ENCODE results near the gene ASCC1. TPM values are rescaled to one million over a fixed set of nuclear protein-coding genes. Genes with fewer than 3 reads are reported as not detected.
"Not testable (repeated sequence)": the region's sequence is repeated elsewhere in the genome, so short reads cannot be mapped to it uniquely, and the experiment has no call there.

Gene ASCC1
- total RNA-seq, 1 donor: 41.0 TPM

- DNase-seq (ENCODE audit: low read depth): no peak
- no peak overlapping the region for H3K4me3 ChIP-seq (ENCODE audit: low read depth, low read length)
- TF ChIP-seq CTCF (IDR thresholded peaks at IDR 0.05; ENCODE audit: insufficient read depth, low read depth, low read length): no peak
Measured at GRCh38 chr10:72220637-72221036, 4.6 kb upstream of the ASCC1 start.

GRCh38 chr10:72219235-72219814 is 3.2 kb upstream of the ASCC1 start:
- no peak for TF ChIP-seq CTCF (IDR thresholded peaks at IDR 0.05; ENCODE audit: insufficient read depth, low read depth, low read length)
- no peak overlapping the region for H3K4me3 ChIP-seq (ENCODE audit: low read depth, low read length)
- DNase-seq (ENCODE audit: low read depth): no peak

GRCh38 chr10:72218726-72219125 is 2.6 kb upstream of the ASCC1 start:
- no peak overlapping the region for H3K4me3 ChIP-seq (ENCODE audit: low read depth, low read length)
- DNase-seq (ENCODE audit: low read depth): no peak
- TF ChIP-seq CTCF (IDR thresholded peaks at IDR 0.05; ENCODE audit: insufficient read depth, low read depth, low read length): no peak

GRCh38 chr10:72218325-72218724 is 2.2 kb upstream of the ASCC1 start:
- TF ChIP-seq CTCF (IDR thresholded peaks at IDR 0.05; ENCODE audit: insufficient read depth, low read depth, low read length): no peak
- DNase-seq (ENCODE audit: low read depth): no peak

GRCh38 chr10:72211832-72212231 is 4.2 kb downstream of the ASCC1 start:
- H3K4me3 ChIP-seq (ENCODE audit: low read depth, low read length); DNase-seq (ENCODE audit: low read depth): not testable (repeated sequence)

More at GRCh38 chr10:72218325-72218724, 2.2 kb upstream of the ASCC1 start:
- no peak overlapping the region for H3K4me3 ChIP-seq (ENCODE audit: low read depth, low read length)

GRCh38 chr10:72211381-72211780 is 4.7 kb downstream of the ASCC1 start:
- DNase-seq (ENCODE audit: low read depth): peak; percentile 17
- not testable (repeated sequence) for H3K4me3 ChIP-seq (ENCODE audit: low read depth, low read length)

GRCh38 chr10:72208526-72208925 is 7.5 kb downstream of the ASCC1 start:
- DNase-seq (ENCODE audit: low read depth); H3K4me3 ChIP-seq (ENCODE audit: low read depth, low read length): not testable (repeated sequence)

GRCh38 chr10:72206511-72207229 is 9.4 kb downstream of the ASCC1 start:
- no peak overlapping the region for H3K4me3 ChIP-seq (ENCODE audit: low read depth, low read length)
- no peak for DNase-seq (ENCODE audit: low read depth)
- TF ChIP-seq CTCF (IDR thresholded peaks at IDR 0.05; ENCODE audit: insufficient read depth, low read depth, low read length): no peak

Measured in fibroblast of villous mesenchyme (primary cell).